AML-193 (cell line): ENCODE data around the gene MRPS23.

Experiments
- DNase-seq, 2 experiments: peaks; one replicate each; lab custom pipeline; 2025; lab: John Stamatoyannopoulos, UW

Gene MRPS23

GRCh38 chr17:57794841-57795240, 55.0 kb downstream of the MRPS23 start:
- DNase-seq = no peak

GRCh38 chr17:57788725-57789124, 61.1 kb downstream of the MRPS23 start:
- no peak for DNase-seq

GRCh38 chr17:57785022-57785421, 64.8 kb downstream of the MRPS23 start:
- DNase-seq = no peak
